Measurements from ENCODE around the gene MEI4. TPM values are rescaled to one million over a fixed set of nuclear protein-coding genes. Genes with fewer than 3 reads are reported as not detected.

MEI4 gene
- total and polyA plus RNA-seq, 4 donors = not detected

GRCh38 chr6:77853401-77853800 lies 200.6 kb downstream of the MEI4 start:
- Histone ChIP-seq H3K9ac (ENCODE audit: insufficient read depth in 1 of 2, low read length in 2 of 2) (no peak overlapping the region), H3K4me3 (no peak overlapping the region), H3K4me1 (ENCODE audit: control insufficient read depth in 5 of 5, insufficient read depth in 5 of 5, low read length in 5 of 5) (no peaks in the 10 kb centered on the region), H3K27ac (ENCODE audit: low read depth in 1 of 2, low read length in 1 of 2) (no peak overlapping the region), H3K9me3 (ENCODE audit: control insufficient read depth in 4 of 4, insufficient read depth in 3 of 4, low read length in 3 of 4) (no peaks in the 10 kb centered on the region), H3K27me3 (ENCODE audit: control insufficient read depth in 3 of 3, insufficient read depth in 3 of 3, low read length in 2 of 3) (no peaks in the 10 kb centered on the region), H3K36me3 (ENCODE audit: control insufficient read depth in 4 of 4, insufficient read depth in 4 of 4, low read length in 4 of 4) (no peaks in the 10 kb centered on the region)
- ATAC-seq (ENCODE audit: insufficient read depth, low FRiP score) (no peak), DNase-seq (no peak)
- no peak for TF ChIP-seq CTCF (IDR thresholded peaks at IDR 0.05; ENCODE audit: control extremely low read depth, extremely low read depth)

- ATAC-seq (ENCODE audit: insufficient read depth, low FRiP score) (no peak), DNase-seq (no peak)
- Histone ChIP-seq H3K9ac (ENCODE audit: insufficient read depth in 1 of 2, low read length in 2 of 2) (no peak overlapping the region), H3K4me1 (ENCODE audit: control insufficient read depth in 5 of 5, insufficient read depth in 5 of 5, low read length in 5 of 5) (no peaks in the 10 kb centered on the region), H3K27ac (ENCODE audit: low read depth in 1 of 2, low read length in 1 of 2) (no peak overlapping the region), H3K9me3 (ENCODE audit: control insufficient read depth in 4 of 4, insufficient read depth in 3 of 4, low read length in 3 of 4) (peaks cover 0 to 2% (median 0%) of the 10 kb centered on the region in 4 donors), H3K27me3 (ENCODE audit: control insufficient read depth in 3 of 3, insufficient read depth in 3 of 3, low read length in 2 of 3) (no peaks in the 10 kb centered on the region), H3K4me3 (no peak overlapping the region), H3K36me3 (ENCODE audit: control insufficient read depth in 4 of 4, insufficient read depth in 4 of 4, low read length in 4 of 4) (no peaks in the 10 kb centered on the region)
- no peak for TF ChIP-seq CTCF (IDR thresholded peaks at IDR 0.05; ENCODE audit: control extremely low read depth, extremely low read depth)
- WGBS, 2 donors = 54 to 65% methylated on average over 5 of the region's 5 CpGs
These were observed 203.6 kb downstream of the MEI4 start for GRCh38 chr6:77856391-77856790.

- Histone ChIP-seq H3K27ac (ENCODE audit: low read depth in 1 of 2, low read length in 1 of 2) (no peak overlapping the region), H3K9ac (ENCODE audit: insufficient read depth in 1 of 2, low read length in 2 of 2) (no peak overlapping the region), H3K36me3 (ENCODE audit: control insufficient read depth in 4 of 4, insufficient read depth in 4 of 4, low read length in 4 of 4) (no peaks in the 10 kb centered on the region), H3K27me3 (ENCODE audit: control insufficient read depth in 3 of 3, insufficient read depth in 3 of 3, low read length in 2 of 3) (no peaks in the 10 kb centered on the region), H3K4me1 (ENCODE audit: control insufficient read depth in 5 of 5, insufficient read depth in 5 of 5, low read length in 5 of 5) (no peaks in the 10 kb centered on the region), H3K9me3 (ENCODE audit: control insufficient read depth in 4 of 4, insufficient read depth in 3 of 4, low read length in 3 of 4) (peaks cover 0 to 4% (median 0%) of the 10 kb centered on the region in 4 donors), H3K4me3 (no peak overlapping the region)
- ATAC-seq (ENCODE audit: insufficient read depth, low FRiP score) = no peak
- no peak for TF ChIP-seq CTCF (IDR thresholded peaks at IDR 0.05; ENCODE audit: control extremely low read depth, extremely low read depth)
- DNase-seq = no peak
These were observed 204.6 kb downstream of the MEI4 start for GRCh38 chr6:77857421-77857820.

GRCh38 chr6:77876300-77876699 lies 223.5 kb downstream of the MEI4 start:
- no peak overlapping the region for H3K9ac ChIP-seq (ENCODE audit: insufficient read depth in 1 of 2, low read length in 2 of 2)
- no peak overlapping the region for H3K27ac ChIP-seq (ENCODE audit: low read depth in 1 of 2, low read length in 1 of 2)
- no peak for ATAC-seq (ENCODE audit: insufficient read depth, low FRiP score)
- DNase-seq = no peak
- 79 to 85% methylated on average over 2 of the region's 2 CpGs for WGBS, 2 donors
- H3K4me1 ChIP-seq (ENCODE audit: control insufficient read depth in 5 of 5, insufficient read depth in 5 of 5, low read length in 5 of 5) = no peaks in the 10 kb centered on the region
- no peak overlapping the region for H3K4me3 ChIP-seq
- H3K36me3 ChIP-seq (ENCODE audit: control insufficient read depth in 4 of 4, insufficient read depth in 4 of 4, low read length in 4 of 4) = no peaks in the 10 kb centered on the region
- no peaks in the 10 kb centered on the region for H3K27me3 ChIP-seq (ENCODE audit: control insufficient read depth in 3 of 3, insufficient read depth in 3 of 3, low read length in 2 of 3)
- no peaks in the 10 kb centered on the region for H3K9me3 ChIP-seq (ENCODE audit: control insufficient read depth in 4 of 4, insufficient read depth in 3 of 4, low read length in 3 of 4)
- no peak for TF ChIP-seq CTCF (IDR thresholded peaks at IDR 0.05; ENCODE audit: control extremely low read depth, extremely low read depth)

Measured in lung (tissue), 12 donors.